Mucosa of gallbladder (tissue), 1 donor: ENCODE results near the gene GRK4. TPM values are rescaled to one million over a fixed set of nuclear protein-coding genes. Genes with fewer than 3 reads are reported as not detected.

Source experiments
- DNase-seq: peaks from one replicate; pipeline ENCODE4 v3.0.0-alpha.2; 2020; ENCODE audit warnings: low spot score
- total RNA-seq: library from RNA; stranded (reverse); gene quantifications from one replicate; pipeline ENCODE4 v1.2.1, GENCODE V29; 2021
- donor health status: DM: no; HTN: no; CAD: no.

Gene GRK4
- total RNA-seq, 1 donor from 2014 or later = 7.3 TPM

GRCh38 chr4:3070709-3071500 lies 107.5 kb downstream of the GRK4 start:
- no peak for DNase-seq

GRCh38 chr4:3071811-3072210 lies 108.4 kb downstream of the GRK4 start:
- DNase-seq = no peak

- DNase-seq = no peak
These were observed 110.0 kb downstream of the GRK4 start for GRCh38 chr4:3073158-3074077.

DNA sequence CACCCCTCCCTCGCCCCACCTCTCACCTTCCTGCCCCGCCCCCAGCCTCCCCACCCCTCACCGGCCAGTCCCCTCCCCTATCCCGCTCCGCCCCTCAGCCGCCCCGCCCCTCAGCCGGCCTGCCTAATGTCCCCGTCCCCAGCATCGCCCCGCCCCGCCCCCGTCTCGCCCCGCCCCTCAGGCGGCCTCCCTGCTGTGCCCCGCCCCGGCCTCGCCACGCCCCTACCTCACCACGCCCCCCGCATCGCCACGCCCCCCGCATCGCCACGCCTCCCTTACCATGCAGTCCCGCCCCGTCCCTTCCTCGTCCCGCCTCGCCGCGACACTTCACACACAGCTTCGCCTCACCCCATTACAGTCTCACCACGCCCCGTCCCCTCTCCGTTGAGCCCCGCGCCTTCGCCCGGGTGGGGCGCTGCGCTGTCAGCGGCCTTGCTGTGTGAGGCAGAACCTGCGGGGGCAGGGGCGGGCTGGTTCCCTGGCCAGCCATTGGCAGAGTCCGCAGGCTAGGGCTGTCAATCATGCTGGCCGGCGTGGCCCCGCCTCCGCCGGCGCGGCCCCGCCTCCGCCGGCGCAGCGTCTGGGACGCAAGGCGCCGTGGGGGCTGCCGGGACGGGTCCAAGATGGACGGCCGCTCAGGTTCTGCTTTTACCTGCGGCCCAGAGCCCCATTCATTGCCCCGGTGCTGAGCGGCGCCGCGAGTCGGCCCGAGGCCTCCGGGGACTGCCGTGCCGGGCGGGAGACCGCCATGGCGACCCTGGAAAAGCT lies 110.9 kb downstream of the GRK4 start, which contains the start of the genes HTT and HTT-AS:
TSS of gene HTT (plus strand) at position 604 of the 768 bp plus-strand sequence. CDS start at position 749, 145 bp downstream.
TSS of gene HTT-AS (minus strand) at position 461 of the 768 bp plus-strand sequence.
- DNase-seq = peak; percentile 96

DNA sequence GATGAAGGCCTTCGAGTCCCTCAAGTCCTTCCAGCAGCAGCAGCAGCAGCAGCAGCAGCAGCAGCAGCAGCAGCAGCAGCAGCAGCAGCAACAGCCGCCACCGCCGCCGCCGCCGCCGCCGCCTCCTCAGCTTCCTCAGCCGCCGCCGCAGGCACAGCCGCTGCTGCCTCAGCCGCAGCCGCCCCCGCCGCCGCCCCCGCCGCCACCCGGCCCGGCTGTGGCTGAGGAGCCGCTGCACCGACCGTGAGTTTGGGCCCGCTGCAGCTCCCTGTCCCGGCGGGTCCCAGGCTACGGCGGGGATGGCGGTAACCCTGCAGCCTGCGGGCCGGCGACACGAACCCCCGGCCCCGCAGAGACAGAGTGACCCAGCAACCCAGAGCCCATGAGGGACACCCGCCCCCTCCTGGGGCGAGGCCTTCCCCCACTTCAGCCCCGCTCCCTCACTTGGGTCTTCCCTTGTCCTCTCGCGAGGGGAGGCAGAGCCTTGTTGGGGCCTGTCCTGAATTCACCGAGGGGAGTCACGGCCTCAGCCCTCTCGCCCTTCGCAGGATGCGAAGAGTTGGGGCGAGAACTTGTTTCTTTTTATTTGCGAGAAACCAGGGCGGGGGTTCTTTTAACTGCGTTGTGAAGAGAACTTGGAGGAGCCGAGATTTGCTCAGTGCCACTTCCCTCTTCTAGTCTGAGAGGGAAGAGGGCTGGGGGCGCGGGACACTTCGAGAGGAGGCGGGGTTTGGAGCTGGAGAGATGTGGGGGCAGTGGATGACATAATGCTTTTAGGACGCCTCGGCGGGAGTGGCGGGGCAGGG lies 111.7 kb downstream of the GRK4 start:
- peak; percentile 28 for DNase-seq

- no peak for DNase-seq
These were observed 112.2 kb downstream of the GRK4 start for GRCh38 chr4:3075652-3075981.

DNA sequence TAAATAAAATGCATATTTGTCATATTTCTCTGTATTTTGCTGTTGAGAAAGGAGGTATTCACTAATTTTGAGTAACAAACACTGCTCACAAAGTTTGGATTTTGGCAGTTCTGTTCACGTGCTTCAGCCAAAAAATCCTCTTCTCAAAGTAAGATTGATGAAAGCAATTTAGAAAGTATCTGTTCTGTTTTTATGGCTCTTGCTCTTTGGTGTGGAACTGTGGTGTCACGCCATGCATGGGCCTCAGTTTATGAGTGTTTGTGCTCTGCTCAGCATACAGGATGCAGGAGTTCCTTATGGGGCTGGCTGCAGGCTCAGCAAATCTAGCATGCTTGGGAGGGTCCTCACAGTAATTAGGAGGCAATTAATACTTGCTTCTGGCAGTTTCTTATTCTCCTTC lies 114.4 kb downstream of the GRK4 start:
- DNase-seq = no peak

DNA sequence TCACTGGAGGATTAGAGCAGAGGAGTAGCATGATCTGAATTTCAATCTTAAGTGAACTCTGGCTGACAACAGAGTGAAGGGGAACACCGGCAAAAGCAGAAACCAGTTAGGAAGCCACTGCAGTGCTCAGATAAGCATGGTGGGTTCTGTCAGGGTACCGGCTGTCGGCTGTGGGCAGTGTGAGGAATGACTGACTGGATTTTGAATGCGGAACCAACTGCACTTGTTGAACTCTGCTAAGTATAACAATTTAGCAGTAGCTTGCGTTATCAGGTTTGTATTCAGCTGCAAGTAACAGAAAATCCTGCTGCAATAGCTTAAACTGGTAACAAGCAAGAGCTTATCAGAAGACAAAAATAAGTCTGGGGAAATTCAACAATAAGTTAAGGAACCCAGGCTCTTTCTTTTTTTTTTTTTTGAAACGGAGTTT lies 116.3 kb downstream of the GRK4 start:
- DNase-seq = no peak

- DNase-seq = no peak
These were observed 119.6 kb downstream of the GRK4 start for GRCh38 chr4:3082925-3083515.

DNA sequence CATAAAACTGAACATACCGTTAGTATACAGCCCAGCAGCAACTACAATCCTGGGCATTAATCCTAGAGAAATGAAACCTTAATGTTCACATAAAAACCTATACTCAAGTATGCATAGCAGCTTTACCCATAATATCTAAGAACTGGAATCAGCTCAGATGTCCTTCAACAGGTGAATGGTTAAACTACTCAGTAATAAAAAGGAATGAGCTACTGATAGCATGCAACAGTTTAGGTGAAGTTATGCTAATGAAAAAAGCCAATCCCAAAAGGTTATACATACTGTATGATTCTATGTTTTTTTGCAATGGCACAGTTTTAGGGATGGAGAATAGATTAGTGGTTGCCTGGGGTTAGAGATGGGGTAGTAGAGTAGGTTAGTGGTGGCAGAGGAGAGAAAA lies 120.4 kb downstream of the GRK4 start:
- DNase-seq = no peak

DNA sequence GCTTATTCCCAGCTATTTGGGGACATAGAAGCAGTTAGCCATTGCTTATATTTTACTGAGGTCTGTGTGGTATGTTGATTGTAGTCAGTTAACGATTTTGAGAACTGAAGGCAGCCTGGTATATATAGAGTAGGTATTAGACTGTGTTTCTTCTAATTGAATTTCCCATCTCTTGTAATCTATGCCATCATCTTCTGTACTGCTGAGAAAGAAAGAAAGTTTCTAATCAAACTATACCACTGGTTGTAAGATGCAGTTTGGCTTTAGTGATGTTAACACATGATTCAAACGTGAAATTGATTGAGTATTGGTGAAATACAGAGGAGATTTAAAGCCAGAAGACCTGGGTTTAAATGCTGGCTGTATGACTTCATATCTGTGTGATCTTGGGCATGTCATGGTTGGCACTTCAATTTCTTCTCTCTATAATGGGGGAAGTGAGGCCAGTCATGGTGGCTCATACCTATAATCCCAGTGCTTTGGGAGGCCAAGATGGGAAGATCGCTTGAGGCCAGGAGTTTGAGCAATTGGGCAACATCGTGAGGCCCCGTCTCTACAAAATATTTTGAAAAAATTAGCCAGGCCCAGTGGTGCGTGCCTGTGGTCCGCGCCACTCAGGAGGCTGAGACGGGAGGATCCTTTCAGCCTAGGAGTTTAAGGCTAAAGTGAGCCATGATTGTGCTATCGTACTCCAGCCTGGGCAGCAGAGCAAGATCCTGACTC lies 122.7 kb downstream of the GRK4 start:
- no peak for DNase-seq

DNA sequence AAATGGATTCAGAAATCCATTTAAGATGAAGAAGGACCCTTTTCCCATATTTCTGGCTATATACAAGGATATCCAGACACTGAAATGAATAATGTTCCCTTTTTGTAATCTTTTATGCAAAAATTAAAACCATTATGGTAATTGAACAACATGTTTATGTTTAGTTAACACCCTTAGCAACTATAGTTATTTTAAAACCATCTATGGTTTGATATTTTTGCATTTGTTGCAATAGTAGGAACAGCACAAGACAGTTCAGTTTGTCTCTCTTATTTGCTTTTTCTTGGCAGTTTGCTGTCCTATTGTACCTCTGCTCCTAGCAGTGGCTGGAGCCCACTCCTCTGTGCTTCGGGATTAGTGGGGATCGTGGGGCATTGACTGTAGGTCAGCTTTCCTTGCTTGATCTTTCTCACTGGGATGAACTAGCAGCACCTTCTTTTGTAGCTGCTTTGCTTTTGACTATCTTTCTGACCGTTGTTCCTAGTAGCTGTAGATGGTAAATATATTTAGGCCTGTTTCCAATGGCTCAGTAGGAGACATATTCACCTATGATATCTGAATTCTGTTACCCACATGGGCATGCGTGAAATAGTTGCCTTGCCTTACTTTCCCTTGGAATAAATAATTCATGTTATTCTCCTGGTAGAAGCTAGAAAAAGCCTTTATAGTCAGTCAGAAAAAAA lies 123.9 kb downstream of the GRK4 start:
- DNase-seq = no peak

Other genes starting within 250 kb of the GRK4 start
- 42.2 TPM for gene TNIP2, start 207.2 kb upstream of the GRK4 start, total RNA-seq
- gene SH3BP2, start 170.5 kb upstream of the GRK4 start, total RNA-seq = 62.1 TPM
- gene ADD1, start 119.7 kb upstream of the GRK4 start, total RNA-seq = 346 TPM
- 17.6 TPM for gene NOP14, start 165 bp upstream of the GRK4 start, total RNA-seq
- not detected for gene HTT-AS, start 111.0 kb downstream of the GRK4 start, total RNA-seq
- gene HTT, start 111.1 kb downstream of the GRK4 start, total RNA-seq = 51.6 TPM